Stomach (tissue), 4 donors: ENCODE data around the gene DPYSL4.

ENCODE experiments used
- POLR2A ChIP-seq, 4 donors: fragments of 450-650 bp; IDR thresholded peaks; one replicate each; pipeline ENCODE4 v1.6.1; 2016; ENCODE audit warnings: antibody characterized with exemption in 4 of 4, control low read depth in 2 of 4, mild to moderate bottlenecking in 1 of 4, moderate library complexity in 1 of 4
- POLR2AphosphoS5 ChIP-seq, 3 donors: sonication (generic); formaldehyde crosslinking; IDR thresholded peaks; one replicate each; pipeline ENCODE4 v1.6.1; 2016; ENCODE audit warnings: antibody characterized with exemption in 3 of 3
- TF ChIP-seq, protein P1 (sequence below), 7 experiments: fragments of 450-650 bp in 4 of 7; fragments of 200-600 bp in 3 of 7; sonication (generic) in 3 of 7; IDR thresholded peaks; one replicate each; pipeline ENCODE4 v1.5.1; 2016 to 2019; ENCODE audit warnings: antibody characterized with exemption in 7 of 7, control low read depth in 2 of 7, mild to moderate bottlenecking in 1 of 7

DNA sequence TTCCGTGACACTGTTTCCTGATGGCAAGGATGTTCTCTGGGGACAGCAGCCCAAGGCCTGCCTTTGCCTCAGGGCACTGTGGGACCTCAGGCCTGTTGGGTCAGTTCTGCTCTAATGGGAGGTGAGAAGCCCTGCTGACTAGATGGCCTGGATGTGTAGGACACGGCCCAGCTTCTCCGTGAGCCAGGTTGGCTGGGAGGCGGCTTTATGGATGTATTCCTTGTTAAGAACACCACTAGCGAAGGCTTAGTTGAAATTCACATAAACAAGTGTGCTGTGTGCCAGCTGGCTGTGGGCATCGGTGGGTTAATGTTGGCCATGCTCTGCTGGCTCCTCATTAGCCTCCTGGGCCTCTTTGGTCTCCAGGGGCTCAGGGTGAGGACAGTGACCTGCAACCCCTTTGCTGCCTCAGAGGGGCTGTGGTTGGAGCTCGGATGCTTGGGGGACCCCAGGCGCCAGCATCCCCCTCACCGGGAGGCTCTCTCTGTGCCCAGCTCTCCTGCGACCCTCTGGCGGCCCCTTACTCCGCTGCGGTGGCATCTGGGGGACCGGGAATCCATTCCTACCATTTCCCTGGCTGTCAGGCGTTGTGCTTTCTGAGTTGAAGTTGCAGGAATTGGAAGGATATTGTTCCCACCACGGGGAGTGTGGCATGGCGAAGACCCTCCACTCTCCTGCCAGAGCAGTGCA, 22.8 kb upstream of the DPYSL4 start:
- TF ChIP-seq, protein P1, sequence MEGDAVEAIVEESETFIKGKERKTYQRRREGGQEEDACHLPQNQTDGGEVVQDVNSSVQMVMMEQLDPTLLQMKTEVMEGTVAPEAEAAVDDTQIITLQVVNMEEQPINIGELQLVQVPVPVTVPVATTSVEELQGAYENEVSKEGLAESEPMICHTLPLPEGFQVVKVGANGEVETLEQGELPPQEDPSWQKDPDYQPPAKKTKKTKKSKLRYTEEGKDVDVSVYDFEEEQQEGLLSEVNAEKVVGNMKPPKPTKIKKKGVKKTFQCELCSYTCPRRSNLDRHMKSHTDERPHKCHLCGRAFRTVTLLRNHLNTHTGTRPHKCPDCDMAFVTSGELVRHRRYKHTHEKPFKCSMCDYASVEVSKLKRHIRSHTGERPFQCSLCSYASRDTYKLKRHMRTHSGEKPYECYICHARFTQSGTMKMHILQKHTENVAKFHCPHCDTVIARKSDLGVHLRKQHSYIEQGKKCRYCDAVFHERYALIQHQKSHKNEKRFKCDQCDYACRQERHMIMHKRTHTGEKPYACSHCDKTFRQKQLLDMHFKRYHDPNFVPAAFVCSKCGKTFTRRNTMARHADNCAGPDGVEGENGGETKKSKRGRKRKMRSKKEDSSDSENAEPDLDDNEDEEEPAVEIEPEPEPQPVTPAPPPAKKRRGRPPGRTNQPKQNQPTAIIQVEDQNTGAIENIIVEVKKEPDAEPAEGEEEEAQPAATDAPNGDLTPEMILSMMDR (IDR thresholded peaks at IDR 0.05) = no peak
- TF ChIP-seq POLR2A (IDR thresholded peaks at IDR 0.05) (no peak), POLR2AphosphoS5 (IDR thresholded peaks at IDR 0.05) (no peak)
